HEK293 (cell line): ENCODE results near the gene SLC17A6.

Experiments used
- CTCF ChIP-seq: fragments of 450-650 bp; formaldehyde crosslinking; IDR thresholded peaks from 2 replicates; pipeline ENCODE4 v1.5.1; 2016; ENCODE audit warnings: missing biosample characterization, missing genetic modification characterization
- INSM2 ChIP-seq: fragments of 450-650 bp; formaldehyde crosslinking; IDR thresholded peaks from 2 replicates; pipeline ENCODE4 v1.5.1; 2016; ENCODE audit warnings: missing biosample characterization, missing genetic modification characterization
- KLF1 ChIP-seq: fragments of 450-650 bp; formaldehyde crosslinking; IDR thresholded peaks from 2 replicates; pipeline ENCODE4 v1.5.1; 2016; ENCODE audit warnings: missing biosample characterization, missing genetic modification characterization
- KLF16 ChIP-seq: fragments of 450-650 bp; formaldehyde crosslinking; IDR thresholded peaks from 2 replicates; pipeline ENCODE4 v1.5.1; 2017; ENCODE audit warnings: missing biosample characterization, missing genetic modification characterization
- ZBTB17 ChIP-seq: fragments of 450-650 bp; formaldehyde crosslinking; IDR thresholded peaks from 2 replicates; pipeline ENCODE4 v1.5.1; 2016; ENCODE audit warnings: missing biosample characterization, missing genetic modification characterization
- ZNF174 ChIP-seq: fragments of 450-650 bp; formaldehyde crosslinking; IDR thresholded peaks from 2 replicates; pipeline ENCODE4 v1.5.0; 2017; ENCODE audit warnings: missing biosample characterization, mild to moderate bottlenecking, missing genetic modification characterization
- ZNF184 ChIP-seq: fragments of 450-650 bp; IDR thresholded peaks from 2 replicates; pipeline ENCODE4 v1.5.1; 2018; ENCODE audit warnings: missing biosample characterization, mild to moderate bottlenecking, missing genetic modification characterization
- ZNF292 ChIP-seq: fragments of 450-650 bp; formaldehyde crosslinking; IDR thresholded peaks from 2 replicates; pipeline ENCODE4 v1.5.1; 2016; ENCODE audit warnings: low read depth, missing biosample characterization, missing genetic modification characterization, borderline replicate concordance
- ZNF311 ChIP-seq: fragments of 450-650 bp; formaldehyde crosslinking; IDR thresholded peaks from 2 replicates; pipeline ENCODE4 v1.5.1; 2017; ENCODE audit warnings: missing biosample characterization, missing genetic modification characterization, borderline replicate concordance
- ZNF585B ChIP-seq: fragments of 450-650 bp; formaldehyde crosslinking; IDR thresholded peaks from 2 replicates; pipeline ENCODE4 v1.5.1; 2016; ENCODE audit warnings: missing biosample characterization, missing genetic modification characterization
- ZNF660 ChIP-seq: fragments of 450-650 bp; IDR thresholded peaks from 2 replicates; pipeline ENCODE4 v1.5.1; 2018; ENCODE audit warnings: missing biosample characterization, mild to moderate bottlenecking, missing genetic modification characterization
- ZNF692 ChIP-seq: fragments of 450-650 bp; formaldehyde crosslinking; IDR thresholded peaks from 2 replicates; pipeline ENCODE4 v1.5.1; 2016; ENCODE audit warnings: missing biosample characterization, missing genetic modification characterization
- ZSCAN4 ChIP-seq: fragments of 450-650 bp; formaldehyde crosslinking; IDR thresholded peaks from 2 replicates; pipeline ENCODE4 v1.5.1; 2017; ENCODE audit warnings: missing biosample characterization, missing genetic modification characterization

GRCh38 chr11:22407921-22408320 is 69.7 kb downstream of the SLC17A6 start:
- no peak for TF ChIP-seq ZNF184 (tag by site-specific recombination)
- no peak for TF ChIP-seq CTCF
- no peak for TF ChIP-seq ZNF174 (tag by site-specific recombination)
- TF ChIP-seq ZNF660 (tag by site-specific recombination), result no peak
- TF ChIP-seq ZNF292, result no peak
- no peak for TF ChIP-seq KLF16 (tag by site-specific recombination)
- no peak for TF ChIP-seq INSM2
- no peak for TF ChIP-seq ZBTB17 (tag by site-specific recombination)
- no peak for TF ChIP-seq ZNF692 (tag by site-specific recombination)
- no peak for TF ChIP-seq ZNF311 (tag by site-specific recombination)
- no peak for TF ChIP-seq KLF1 (tag by site-specific recombination)
- TF ChIP-seq ZNF585B, result no peak
- TF ChIP-seq ZSCAN4, result no peak
